Activated CD4-positive, alpha-beta T cell treated with anti-CD3 and anti-CD28 coated beads, Interleukin-2, amount 10 ng/mL, durations not matched to agents 7 days and 5 days (primary cell): ENCODE results near the gene TM9SF1. TPM values are rescaled to one million over a fixed set of nuclear protein-coding genes. Genes with fewer than 3 reads are reported as not detected.

Source experiments
- CTCF ChIA-PET: fragments of 350-600 bp; sonication (Branson Sonifier 250); formaldehyde crosslinking; loops from one replicate; lab custom pipeline; 2021; ENCODE audit warnings: antibody characterized with exemption; lab: Charles Lee
- POLR2A ChIA-PET: fragments of 350-600 bp; sonication (Branson Sonifier 250); formaldehyde crosslinking; loops from one replicate; lab custom pipeline; 2021; ENCODE audit warnings: antibody characterized with exemption; lab: Charles Lee
- DNase-seq: peaks from one replicate; pipeline ENCODE4 v3.0.0-alpha.2; 2020
- H3K27ac Mint-ChIP-seq: one replicate; pipeline ENCODE4 v1.8.0; 2021; ENCODE audit warnings: mild to moderate bottlenecking, moderate library complexity, mixed read lengths
- H3K27me3 Mint-ChIP-seq: one replicate; pipeline ENCODE4 v1.8.0; 2021; ENCODE audit warnings: mixed read lengths
- H3K36me3 Mint-ChIP-seq: one replicate; pipeline ENCODE4 v1.8.0; 2021; ENCODE audit warnings: low read depth, mixed read lengths
- H3K4me1 Mint-ChIP-seq: one replicate; pipeline ENCODE4 v1.8.0; 2021; ENCODE audit warnings: mixed read lengths
- H3K4me3 Mint-ChIP-seq: one replicate; pipeline ENCODE4 v1.8.0; 2021; ENCODE audit warnings: mild to moderate bottlenecking, moderate library complexity, mixed read lengths
- H3K9me3 Mint-ChIP-seq: one replicate; pipeline ENCODE4 v1.8.0; 2021; ENCODE audit warnings: mixed read lengths
- microRNA-seq: library from miRNA; unstranded; fragments of <30 nt; microRNA quantifications from one replicate; pipeline ENCODE4 v1.2.0, GENCODE V29; 2021; ENCODE audit warnings: borderline microRNAs expressed, borderline replicate concordance
- total RNA-seq, 2 experiments: library from RNA; stranded (reverse); gene quantifications; one replicate each; pipeline ENCODE4 v1.2.3, GENCODE V29; 2021

The TM9SF1 gene
- total RNA-seq, 2 experiments from 2014 or later: 28.6 to 33.2 TPM

- CTCF ChIA-PET: interaction anchor here (1.3 to 2.3 kb wide), 2 partner anchors 18 to 164 kb away, joined by 4 to 14 read pairs; partner anchors contain the start of genes CIDEB and IRF9
- no peaks in the 10 kb centered on the region for H3K9me3 Mint-ChIP-seq
- H3K36me3 Mint-ChIP-seq: peaks cover 73% of the 10 kb centered on the region
- no peak overlapping the region for H3K4me3 Mint-ChIP-seq
- H3K4me1 Mint-ChIP-seq: peaks cover 62% of the 10 kb centered on the region
- peak overlapping the region; percentile 74 for H3K27ac Mint-ChIP-seq
- no peaks in the 10 kb centered on the region for H3K27me3 Mint-ChIP-seq
- POLR2A ChIA-PET: no interaction called here
- no peak for DNase-seq
Observed at GRCh38 chr14:24143511-24143910, 51.7 kb downstream of the TM9SF1 start.

GRCh38 chr14:24141097-24141880 is 54.0 kb downstream of the TM9SF1 start, which contains the start of gene EMC9:
EMC9 (minus strand) TSS chr14:24141591; CDS start chr14:24141304, 287 bp downstream.
- H3K27ac Mint-ChIP-seq: peak within 1 kb of the TSS; percentile 89
- no peaks in the 10 kb centered on the region for H3K9me3 Mint-ChIP-seq
- peak within 1 kb of the TSS; percentile 98 for H3K4me3 Mint-ChIP-seq
- no peaks in the 10 kb centered on the region for H3K27me3 Mint-ChIP-seq
- POLR2A ChIA-PET: interaction anchor here (0.6 to 1.5 kb wide), 6 partner anchors 20 to 123 kb away, joined by 3 to 6 read pairs (median 5); partner anchors contain the start of genes IPO4 and IRF9
- H3K4me1 Mint-ChIP-seq: peaks cover 72% of the 10 kb centered on the region
- peaks cover 82% of the 10 kb centered on the region for H3K36me3 Mint-ChIP-seq
- CTCF ChIA-PET: interaction anchor here (0.6 to 7.6 kb wide), 11 partner anchors 9 to 290 kb away, joined by 3 to 62 read pairs (median 4); partner anchors contain the start of genes DCAF11, IRF9, MDP1 and NRL
- DNase-seq: peak; percentile 100

GRCh38 chr14:24139272-24139934 is 55.8 kb downstream of the TM9SF1 start:
- H3K27me3 Mint-ChIP-seq: no peaks in the 10 kb centered on the region
- peaks cover 63% of the 10 kb centered on the region for H3K36me3 Mint-ChIP-seq
- H3K4me1 Mint-ChIP-seq: peaks cover 62% of the 10 kb centered on the region
- peak overlapping the region; percentile 98 for H3K4me3 Mint-ChIP-seq
- ChIA-PET CTCF (interaction anchor here (0.6 to 7.6 kb wide), 4 partner anchors 22 to 103 kb away, joined by 3 to 62 read pairs (median 4); partner anchors contain the start of genes DCAF11, IRF9, MDP1 and NRL), POLR2A (no interaction called here)
- H3K9me3 Mint-ChIP-seq: no peaks in the 10 kb centered on the region
- peak overlapping the region; percentile 78 for H3K27ac Mint-ChIP-seq
- peak; percentile 35 for DNase-seq

Small RNAs within 50 kb of the gene (microRNA-seq; reads per million reads assigned to microRNA genes)
- gene MIR7703: 0.63 reads per million

Other genes with a start within 250 kb of the TM9SF1 start
- gene DHRS4, start 241.7 kb downstream of the TM9SF1 start, total RNA-seq: 10 to 100 TPM; 28.8 to 31.3 TPM
- gene DHRS4L2, start 206.5 kb downstream of the TM9SF1 start, total RNA-seq: 10 to 100 TPM; 22.5 to 24.8 TPM
- 1 to 10 TPM in 1 of 2 experiments, under 1 TPM in 1; 0.83 to 1.1 TPM for gene CARMIL3, start 143.4 kb downstream of the TM9SF1 start, total RNA-seq
- gene CPNE6, start 123.9 kb downstream of the TM9SF1 start, total RNA-seq: not detected
- 10 to 100 TPM; 57.4 to 60.3 TPM for gene PCK2, start 101.1 kb downstream of the TM9SF1 start, total RNA-seq
- gene DCAF11, start 80.7 kb downstream of the TM9SF1 start, total RNA-seq: 100 to 1,000 TPM; 106 to 116 TPM
- gene NRL, start 80.5 kb downstream of the TM9SF1 start, total RNA-seq: 1 to 10 TPM; 3.1 to 3.3 TPM
- 1 to 10 TPM; 1.9 to 2.0 TPM for gene FITM1, start 64.8 kb downstream of the TM9SF1 start, total RNA-seq
- gene PSME1, start 59.2 kb downstream of the TM9SF1 start, total RNA-seq: 100 to 1,000 TPM; 498 to 547 TPM
- 10 to 100 TPM; 37.1 to 41.0 TPM for gene EMC9, start 53.9 kb downstream of the TM9SF1 start, total RNA-seq
- gene PSME2, start 48.8 kb downstream of the TM9SF1 start, total RNA-seq: 100 to 1,000 TPM; 644 to 698 TPM
- gene RNF31, start 47.9 kb downstream of the TM9SF1 start, total RNA-seq: 100 to 1,000 TPM; 147 to 160 TPM
- gene IRF9, start 34.2 kb downstream of the TM9SF1 start, total RNA-seq: 100 to 1,000 TPM; 285 to 286 TPM
- gene REC8, start 23.4 kb downstream of the TM9SF1 start, total RNA-seq: 10 to 100 TPM; 52.8 to 61.0 TPM
- gene IPO4, start 6.6 kb downstream of the TM9SF1 start, total RNA-seq: 10 to 100 TPM; 45.3 to 48.7 TPM
- gene TSSK4, start 10.3 kb upstream of the TM9SF1 start, total RNA-seq: under 1 TPM; 0.52 to 0.60 TPM
- 10 to 100 TPM; 79.8 to 93.2 TPM for gene CHMP4A, start 18.0 kb upstream of the TM9SF1 start, total RNA-seq
- 10 to 100 TPM; 10.1 to 10.7 TPM for gene MDP1, start 20.6 kb upstream of the TM9SF1 start, total RNA-seq
- gene NEDD8, start 36.9 kb upstream of the TM9SF1 start, total RNA-seq: 100 to 1,000 TPM; 178 to 229 TPM
- 10 to 100 TPM; 72.0 to 74.5 TPM for gene GMPR2, start 37.5 kb upstream of the TM9SF1 start, total RNA-seq
- gene TINF2, start 47.2 kb upstream of the TM9SF1 start, total RNA-seq: 100 to 1,000 TPM; 130 to 141 TPM
- 1 to 10 TPM; 6.5 TPM for gene TGM1, start 67.7 kb upstream of the TM9SF1 start, total RNA-seq
- 10 to 100 TPM; 54.8 to 55.0 TPM for gene RABGGTA, start 76.2 kb upstream of the TM9SF1 start, total RNA-seq
- 10 to 100 TPM; 31.7 to 35.0 TPM for gene DHRS1, start 104.3 kb upstream of the TM9SF1 start, total RNA-seq
- gene NOP9, start 104.4 kb upstream of the TM9SF1 start, total RNA-seq: 10 to 100 TPM; 30.8 to 35.2 TPM
- 10 to 100 TPM; 28.7 to 30.9 TPM for gene CIDEB, start 112.5 kb upstream of the TM9SF1 start, total RNA-seq
- gene LTB4R2, start 114.7 kb upstream of the TM9SF1 start, total RNA-seq: 10 to 100 TPM; 18.6 to 21.7 TPM
- gene LTB4R, start 116.1 kb upstream of the TM9SF1 start, total RNA-seq: 10 to 100 TPM; 26.6 to 28.3 TPM
- 1 to 10 TPM; 4.1 to 5.3 TPM for gene ADCY4, start 139.6 kb upstream of the TM9SF1 start, total RNA-seq
- gene RIPK3, start 144.6 kb upstream of the TM9SF1 start, total RNA-seq: 10 to 100 TPM; 37.5 to 41.4 TPM
- gene NFATC4, start 172.7 kb upstream of the TM9SF1 start, total RNA-seq: not detected
- under 1 TPM; 0.23 to 0.35 TPM for gene NYNRIN, start 203.6 kb upstream of the TM9SF1 start, total RNA-seq
- gene CBLN3, start 234.2 kb upstream of the TM9SF1 start, total RNA-seq: 1 to 10 TPM; 5.2 to 5.3 TPM
- 10 to 100 TPM; 59.7 to 71.5 TPM for gene KHNYN, start 234.5 kb upstream of the TM9SF1 start, total RNA-seq
- 10 to 100 TPM; 52.8 to 54.9 TPM for gene SDR39U1, start 247.3 kb upstream of the TM9SF1 start, total RNA-seq